Fibroblast of lung (primary cell): ENCODE measurements around the gene PDE6D. TPM values are rescaled to one million over a fixed set of nuclear protein-coding genes. Genes with fewer than 3 reads are reported as not detected.

Experiments used
- DNase-seq, 2 donors: peaks; one replicate each; pipeline versions ENCODE4 v3.0.0 to v3.0.0-alpha.2; 2010; ENCODE audit warnings: low read depth in 2 of 2
- H2AFZ ChIP-seq: 2 replicates; pipeline ENCODE4 v1.5.1; 2012; ENCODE audit warnings: low read length, control low read depth, inconsistent platforms
- H3K27ac ChIP-seq: 2 replicates; pipeline ENCODE4 v1.5.1; 2011; ENCODE audit warnings: low read length, control low read depth; ENCODE audit not compliant: insufficient read depth
- H3K27me3 ChIP-seq: 2 replicates; pipeline ENCODE4 v1.5.1; 2011; ENCODE audit warnings: mild to moderate bottlenecking, low read length; ENCODE audit not compliant: control insufficient read depth, insufficient read depth
- H3K36me3 ChIP-seq: 2 replicates; pipeline ENCODE4 v1.5.1; 2011; ENCODE audit warnings: low read length; ENCODE audit not compliant: control insufficient read depth, insufficient read depth
- H3K4me1 ChIP-seq: 2 replicates; pipeline ENCODE4 v1.5.1; 2011; ENCODE audit warnings: low read length; ENCODE audit not compliant: control insufficient read depth, insufficient read depth; ENCODE audit errors: extremely low read depth
- H3K4me2 ChIP-seq: 2 replicates; pipeline ENCODE4 v1.5.1; 2011; ENCODE audit warnings: low read length, control low read depth; ENCODE audit not compliant: insufficient read depth; ENCODE audit errors: extremely low read depth
- H3K4me3 ChIP-seq, 4 experiments: fragments of 200-600 bp in 1 of 4; sonication (generic) in 1 of 4; replicated peaks in 1 of 4; 2 replicates each; pipeline ENCODE4 v1.5.1; 2011 to 2016; ENCODE audit warnings: low read length in 4 of 4, low read depth in 3 of 4, mild to moderate bottlenecking in 3 of 4, control low read depth in 2 of 4, inconsistent platforms in 1 of 4, mixed read lengths in 1 of 4; ENCODE audit not compliant: insufficient read depth in 1 of 4; ENCODE audit errors: control extremely low read depth in 1 of 4
- H3K79me2 ChIP-seq: 2 replicates; pipeline ENCODE4 v1.5.1; 2012; ENCODE audit warnings: mild to moderate bottlenecking, low read length, inconsistent platforms; ENCODE audit not compliant: control insufficient read depth, insufficient read depth
- H3K9ac ChIP-seq: 2 replicates; pipeline ENCODE4 v1.5.1; 2011; ENCODE audit warnings: mild to moderate bottlenecking, low read length, control low read depth; ENCODE audit not compliant: insufficient read depth
- H3K9me3 ChIP-seq: 2 replicates; pipeline ENCODE4 v1.5.1; 2012; ENCODE audit warnings: low read depth, low read length; ENCODE audit not compliant: control insufficient read depth, insufficient read depth
- H4K20me1 ChIP-seq: 2 replicates; pipeline ENCODE4 v1.5.1; 2011; ENCODE audit warnings: low read length; ENCODE audit not compliant: control insufficient read depth, insufficient read depth; ENCODE audit errors: extremely low read depth
- EZH2 ChIP-seq: IDR thresholded peaks from 2 replicates; pipeline ENCODE4 v1.5.1; 2012; ENCODE audit warnings: low read length, control low read depth, mild to moderate bottlenecking; ENCODE audit errors: missing control alignments
- polyA plus RNA-seq, 2 donors: library from polyadenylated mRNA; depleted of rRNA in 1 of 2; stranded (reverse) in 1 of 2; unstranded in 1 of 2; fragments of >200 nt; gene quantifications; 2 replicates each; pipeline ENCODE4 v1.2.1, GENCODE V29; 2011 to 2012; ENCODE audit warnings: missing spikeins in 1 of 2
- total RNA-seq: library from RNA; depleted of rRNA; stranded (reverse); fragments of >200 nt; gene quantifications from 2 replicates; pipeline ENCODE4 v1.2.1, GENCODE V29; 2014
- TF ChIP-seq, protein P1 (sequence below), 2 donors: IDR thresholded peaks in 1 of 2; conservative IDR thresholded peaks in 1 of 2; 1 replicate in 1 of 2; 2 replicates in 1 of 2; pipeline ENCODE4 v1.5.1; 2011 to 2012; ENCODE audit warnings: low read length in 2 of 2, control low read depth in 1 of 2, inconsistent platforms in 1 of 2, low read depth in 1 of 2, mild to moderate bottlenecking in 1 of 2

The PDE6D gene
- total and polyA plus RNA-seq, 2 donors (not counting 1 experiment from before 2014, with no cell fraction given): 14.4 to 32.3 TPM

DNA sequence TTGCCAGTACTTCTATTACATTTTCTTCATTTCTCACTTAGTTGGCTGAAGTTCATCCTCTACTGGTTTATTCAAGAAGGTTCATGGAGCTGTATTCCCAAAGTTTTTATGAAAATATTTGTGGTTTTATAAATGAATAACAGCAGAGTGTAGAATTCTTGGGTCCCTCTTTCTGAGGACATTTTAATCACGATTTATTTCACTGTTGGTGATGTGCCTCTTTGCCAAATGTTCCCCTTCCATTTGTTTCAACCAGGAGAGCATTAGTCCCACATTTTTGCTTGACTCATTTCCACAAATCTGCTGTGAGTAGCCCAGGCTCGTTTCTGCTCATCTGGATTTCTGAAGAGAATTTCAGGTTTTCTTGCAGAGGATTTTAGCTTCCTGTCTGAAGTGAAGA lies 25.9 kb upstream of the PDE6D start:
- Histone ChIP-seq H3K9ac (no peak overlapping the region), H3K4me1 (peaks cover 8% of the 10 kb centered on the region), H3K4me2 (no peak overlapping the region), H3K36me3 (peaks cover 8% of the 10 kb centered on the region), H3K9me3 (no peaks in the 10 kb centered on the region), H2AFZ (no peak overlapping the region), H3K27ac (no peak overlapping the region), H3K79me2 (no peaks in the 10 kb centered on the region), H3K27me3 (no peaks in the 10 kb centered on the region), H4K20me1 (no peaks in the 10 kb centered on the region), H3K4me3 (no peak overlapping the region)
- DNase-seq: no peak
- TF ChIP-seq, protein P1, sequence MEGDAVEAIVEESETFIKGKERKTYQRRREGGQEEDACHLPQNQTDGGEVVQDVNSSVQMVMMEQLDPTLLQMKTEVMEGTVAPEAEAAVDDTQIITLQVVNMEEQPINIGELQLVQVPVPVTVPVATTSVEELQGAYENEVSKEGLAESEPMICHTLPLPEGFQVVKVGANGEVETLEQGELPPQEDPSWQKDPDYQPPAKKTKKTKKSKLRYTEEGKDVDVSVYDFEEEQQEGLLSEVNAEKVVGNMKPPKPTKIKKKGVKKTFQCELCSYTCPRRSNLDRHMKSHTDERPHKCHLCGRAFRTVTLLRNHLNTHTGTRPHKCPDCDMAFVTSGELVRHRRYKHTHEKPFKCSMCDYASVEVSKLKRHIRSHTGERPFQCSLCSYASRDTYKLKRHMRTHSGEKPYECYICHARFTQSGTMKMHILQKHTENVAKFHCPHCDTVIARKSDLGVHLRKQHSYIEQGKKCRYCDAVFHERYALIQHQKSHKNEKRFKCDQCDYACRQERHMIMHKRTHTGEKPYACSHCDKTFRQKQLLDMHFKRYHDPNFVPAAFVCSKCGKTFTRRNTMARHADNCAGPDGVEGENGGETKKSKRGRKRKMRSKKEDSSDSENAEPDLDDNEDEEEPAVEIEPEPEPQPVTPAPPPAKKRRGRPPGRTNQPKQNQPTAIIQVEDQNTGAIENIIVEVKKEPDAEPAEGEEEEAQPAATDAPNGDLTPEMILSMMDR (conservative IDR thresholded peaks at IDR 0.05 in 1 of 2, IDR thresholded peaks at IDR 0.05 in 1 of 2; ENCODE audit: low read depth in 1 of 2, low read length in 2 of 2): no peak
- TF ChIP-seq EZH2: no peak

DNA sequence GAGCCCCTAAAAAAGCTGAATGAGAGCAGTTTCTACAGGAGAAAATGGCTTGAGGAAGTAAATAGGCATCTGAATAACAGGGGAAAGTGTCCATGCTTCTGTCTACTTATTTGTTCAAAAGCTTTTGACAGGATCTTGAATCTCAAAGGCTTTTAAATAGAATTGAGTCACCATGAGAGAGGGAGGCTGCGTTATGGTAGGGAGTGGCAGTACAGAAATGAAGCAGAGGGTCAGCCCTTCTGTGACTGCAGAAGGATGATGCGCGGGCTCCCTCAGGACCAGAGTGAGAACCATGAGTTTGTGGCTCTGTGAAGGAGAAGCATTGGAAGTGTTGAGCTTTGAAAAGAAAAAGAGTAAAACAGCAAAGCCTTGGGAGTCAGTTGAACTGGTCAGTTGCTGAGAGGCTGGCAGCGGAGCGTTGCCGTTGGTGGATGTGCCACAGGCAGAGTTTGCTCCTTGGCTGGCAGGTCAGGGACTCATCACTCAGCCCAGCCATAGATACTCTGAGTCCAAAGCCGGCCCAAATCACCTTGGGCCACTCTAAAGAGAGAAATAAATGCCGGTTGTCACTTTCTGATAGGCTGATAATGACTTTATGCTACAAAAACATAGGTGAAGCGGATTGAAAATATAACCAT lies 22.5 kb upstream of the PDE6D start:
- H3K4me1 ChIP-seq: no peaks in the 10 kb centered on the region
- H2AFZ ChIP-seq: no peak overlapping the region
- no peak overlapping the region for H3K4me2 ChIP-seq
- H3K9ac ChIP-seq: no peak overlapping the region
- H3K79me2 ChIP-seq: no peaks in the 10 kb centered on the region
- H3K9me3 ChIP-seq: no peaks in the 10 kb centered on the region
- no peaks in the 10 kb centered on the region for H3K27me3 ChIP-seq
- peaks cover 4% of the 10 kb centered on the region for H3K36me3 ChIP-seq
- no peak overlapping the region for H3K4me3 ChIP-seq
- no peak for DNase-seq
- no peaks in the 10 kb centered on the region for H4K20me1 ChIP-seq
- no peak overlapping the region for H3K27ac ChIP-seq
- TF ChIP-seq EZH2: no peak
- TF ChIP-seq, protein P1 (conservative IDR thresholded peaks at IDR 0.05 in 1 of 2, IDR thresholded peaks at IDR 0.05 in 1 of 2; ENCODE audit: low read depth in 1 of 2, low read length in 2 of 2): no peak

DNA sequence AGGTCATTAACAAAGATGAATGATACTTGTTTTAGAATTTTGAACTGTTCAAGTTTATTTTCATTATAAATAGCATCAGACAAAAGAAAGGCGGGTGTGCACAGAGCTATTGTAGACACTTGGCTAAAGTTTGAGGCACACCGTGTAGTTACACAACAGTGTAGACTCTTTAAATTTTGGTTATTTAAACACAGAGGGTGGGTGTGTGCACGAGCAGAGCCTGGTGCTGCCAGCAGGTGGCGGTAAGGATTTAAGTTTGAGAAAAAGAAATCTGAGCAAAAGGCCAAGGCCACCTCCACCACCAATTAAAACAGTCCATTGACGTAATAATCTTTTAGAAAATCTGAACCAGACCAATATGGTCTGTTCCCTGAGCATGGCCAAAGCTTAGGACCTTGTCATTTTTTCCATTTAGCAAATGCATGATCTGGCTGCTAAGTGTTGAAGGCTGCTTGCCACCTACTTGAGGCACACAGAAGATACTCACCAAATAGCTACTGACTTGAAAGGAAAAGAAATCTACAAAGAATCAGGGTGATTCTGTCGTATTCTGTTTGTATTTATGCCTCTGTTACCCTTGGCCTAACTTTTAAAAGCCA lies 19.5 kb upstream of the PDE6D start:
- Histone ChIP-seq H3K9ac (no peak overlapping the region), H3K4me3 (no peak overlapping the region), H2AFZ (no peak overlapping the region), H3K9me3 (no peaks in the 10 kb centered on the region), H3K27me3 (no peaks in the 10 kb centered on the region), H3K4me2 (no peak overlapping the region), H4K20me1 (no peaks in the 10 kb centered on the region), H3K79me2 (no peaks in the 10 kb centered on the region), H3K36me3 (peaks cover 10% of the 10 kb centered on the region), H3K4me1 (peaks cover 2% of the 10 kb centered on the region), H3K27ac (no peak overlapping the region)
- peak; percentile 17 to 39 for DNase-seq
- no peak for TF ChIP-seq EZH2
- TF ChIP-seq, protein P1 (conservative IDR thresholded peaks at IDR 0.05 in 1 of 2, IDR thresholded peaks at IDR 0.05 in 1 of 2; ENCODE audit: low read depth in 1 of 2, low read length in 2 of 2): peak; percentile 54 to 78
